OCI-LY7 (cell line): ENCODE measurements around the gene CNNM4.
A peak's percentile ranks its signal among the peaks of the same experiment; 100 is the strongest.

Source experiments
- CTCF ChIP-seq: fragments of 200-600 bp; sonication (generic); conservative IDR thresholded peaks from 2 replicates; pipeline ENCODE4 v1.5.1; 2014; ENCODE audit warnings: mild to moderate bottlenecking, antibody characterized with exemption, low read length, moderate library complexity, mixed read lengths
- EZH2phosphoT487 ChIP-seq: fragments of 200-600 bp; sonication (generic); IDR thresholded peaks from 2 replicates; pipeline ENCODE4 v1.6.1; 2018; ENCODE audit warnings: low read depth, borderline replicate concordance, mild to moderate bottlenecking, mixed run types, antibody characterized with exemption, low read length, moderate library complexity, mixed read lengths

GRCh38 chr2:96801005-96801785 lies 40.5 kb downstream of the CNNM4 start:
- peak; percentile 89 for TF ChIP-seq CTCF
- no peak for TF ChIP-seq EZH2phosphoT487
